Measurements from ENCODE around the gene LRMDA. TPM values are rescaled to one million over a fixed set of nuclear protein-coding genes. Genes with fewer than 3 reads are reported as not detected.

LRMDA gene
- polyA plus RNA-seq, 3 donors: 39.8 to 59.6 (median 56.4) TPM

DNA sequence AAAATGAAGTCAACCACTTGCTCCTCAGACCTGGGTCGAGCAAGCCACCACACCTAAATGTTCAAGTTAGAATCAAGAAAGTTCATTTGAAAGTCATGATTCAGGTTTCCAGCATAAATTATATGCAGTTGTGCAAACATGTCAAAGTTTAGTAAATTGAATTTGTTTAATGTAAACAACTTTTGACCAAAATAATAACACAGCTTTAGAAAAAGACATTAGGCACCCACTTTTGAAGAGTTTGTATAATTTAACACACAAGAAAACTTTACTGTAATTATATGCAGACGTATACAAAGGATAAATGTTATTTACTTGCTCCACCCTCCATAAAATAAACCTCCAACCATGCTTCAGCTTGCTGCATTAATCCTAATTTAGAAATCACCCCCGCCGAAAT, 680.0 kb downstream of the LRMDA start:
- H4K20me1 ChIP-seq (ENCODE audit: insufficient read depth, low read length): no peaks in the 10 kb centered on the region
- H3K9me3 Mint-ChIP-seq: peaks cover 0 to 2% (median 0%) of the 10 kb centered on the region in 7 donors
- H3K4me1 Mint-ChIP-seq: no peaks in the 10 kb centered on the region
- H3K79me2 ChIP-seq (ENCODE audit: insufficient read depth, low read length): no peaks in the 10 kb centered on the region
- H3K9ac ChIP-seq (ENCODE audit: insufficient read depth, low read length, poor library complexity, severe bottlenecking): no peak overlapping the region
- H3K27me3 Mint-ChIP-seq (ENCODE audit: low read depth in 3 of 3): peaks cover 0 to 2% (median 0%) of the 10 kb centered on the region in 3 donors
- peaks cover 20% of the 10 kb centered on the region in 2 donors for H3K36me3 Mint-ChIP-seq
- no peak overlapping the region for H3K27ac Mint-ChIP-seq
- H3K4me2 ChIP-seq (replicated peaks; ENCODE audit: extremely low read depth, low read length, poor library complexity, severe bottlenecking): no peak overlapping the region
- H3K4me1 ChIP-seq (ENCODE audit: control insufficient read depth in 1 of 2, insufficient read depth in 2 of 2, low read length in 2 of 2): no peaks in the 10 kb centered on the region
- no peak overlapping the region for H3K4me3 Mint-ChIP-seq
- no CpG with 5 or more reads among the region's 4 CpGs for WGBS (ENCODE audit: insufficient coverage)
- no peaks in the 10 kb centered on the region for H3K27me3 ChIP-seq (ENCODE audit: control insufficient read depth in 2 of 2, insufficient read depth in 2 of 2, low read length in 2 of 2)
- TF ChIP-seq, protein P1, sequence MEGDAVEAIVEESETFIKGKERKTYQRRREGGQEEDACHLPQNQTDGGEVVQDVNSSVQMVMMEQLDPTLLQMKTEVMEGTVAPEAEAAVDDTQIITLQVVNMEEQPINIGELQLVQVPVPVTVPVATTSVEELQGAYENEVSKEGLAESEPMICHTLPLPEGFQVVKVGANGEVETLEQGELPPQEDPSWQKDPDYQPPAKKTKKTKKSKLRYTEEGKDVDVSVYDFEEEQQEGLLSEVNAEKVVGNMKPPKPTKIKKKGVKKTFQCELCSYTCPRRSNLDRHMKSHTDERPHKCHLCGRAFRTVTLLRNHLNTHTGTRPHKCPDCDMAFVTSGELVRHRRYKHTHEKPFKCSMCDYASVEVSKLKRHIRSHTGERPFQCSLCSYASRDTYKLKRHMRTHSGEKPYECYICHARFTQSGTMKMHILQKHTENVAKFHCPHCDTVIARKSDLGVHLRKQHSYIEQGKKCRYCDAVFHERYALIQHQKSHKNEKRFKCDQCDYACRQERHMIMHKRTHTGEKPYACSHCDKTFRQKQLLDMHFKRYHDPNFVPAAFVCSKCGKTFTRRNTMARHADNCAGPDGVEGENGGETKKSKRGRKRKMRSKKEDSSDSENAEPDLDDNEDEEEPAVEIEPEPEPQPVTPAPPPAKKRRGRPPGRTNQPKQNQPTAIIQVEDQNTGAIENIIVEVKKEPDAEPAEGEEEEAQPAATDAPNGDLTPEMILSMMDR (IDR thresholded peaks at IDR 0.05): no peak
- H2AFZ ChIP-seq (ENCODE audit: insufficient read depth, low read depth, low read length, poor library complexity, severe bottlenecking): no peak overlapping the region
- DNase-seq: no peak
- H3K27ac ChIP-seq (ENCODE audit: low read depth in 1 of 2, low read length in 2 of 2): no peak overlapping the region
- H3K36me3 ChIP-seq (replicated peaks in 1 of 2; ENCODE audit: control insufficient read depth in 1 of 2, insufficient read depth in 2 of 2, low read length in 2 of 2): no peaks in the 10 kb centered on the region
- intact Hi-C loops (cut with micrococcal nuclease): no loop called here
- no peak overlapping the region for H3K4me3 ChIP-seq (replicated peaks in 1 of 3; ENCODE audit: low read depth in 2 of 3, low read length in 3 of 3)
- H3K9me3 ChIP-seq (replicated peaks in 1 of 2; ENCODE audit: control insufficient read depth in 1 of 2, insufficient read depth in 1 of 2, low read length in 2 of 2): no peaks in the 10 kb centered on the region

GRCh38 chr10:76111986-76112825, 680.8 kb downstream of the LRMDA start:
- H4K20me1 ChIP-seq (ENCODE audit: insufficient read depth, low read length): no peaks in the 10 kb centered on the region
- 80% methylated on average over 23 of the region's 33 CpGs for WGBS (ENCODE audit: insufficient coverage)
- H3K9me3 Mint-ChIP-seq: peaks cover 0 to 2% (median 0%) of the 10 kb centered on the region in 7 donors
- H3K4me1 Mint-ChIP-seq: no peaks in the 10 kb centered on the region
- no peak overlapping the region for H3K9ac ChIP-seq (ENCODE audit: insufficient read depth, low read length, poor library complexity, severe bottlenecking)
- H3K36me3 Mint-ChIP-seq: peaks cover 20% of the 10 kb centered on the region in 2 donors
- H3K4me3 Mint-ChIP-seq: no peak overlapping the region
- H3K4me1 ChIP-seq (ENCODE audit: control insufficient read depth in 1 of 2, insufficient read depth in 2 of 2, low read length in 2 of 2): no peaks in the 10 kb centered on the region
- no peak overlapping the region for H3K4me2 ChIP-seq (replicated peaks; ENCODE audit: extremely low read depth, low read length, poor library complexity, severe bottlenecking)
- no peak overlapping the region for H3K4me3 ChIP-seq (replicated peaks in 1 of 3; ENCODE audit: low read depth in 2 of 3, low read length in 3 of 3)
- no peaks in the 10 kb centered on the region for H3K36me3 ChIP-seq (replicated peaks in 1 of 2; ENCODE audit: control insufficient read depth in 1 of 2, insufficient read depth in 2 of 2, low read length in 2 of 2)
- no peak for DNase-seq
- TF ChIP-seq, protein P1 (IDR thresholded peaks at IDR 0.05): no peak
- no peaks in the 10 kb centered on the region for H3K27me3 ChIP-seq (ENCODE audit: control insufficient read depth in 2 of 2, insufficient read depth in 2 of 2, low read length in 2 of 2)
- intact Hi-C loops (cut with micrococcal nuclease): no loop called here
- peaks cover 0 to 2% (median 0%) of the 10 kb centered on the region in 3 donors for H3K27me3 Mint-ChIP-seq (ENCODE audit: low read depth in 3 of 3)
- H3K79me2 ChIP-seq (ENCODE audit: insufficient read depth, low read length): no peaks in the 10 kb centered on the region
- H3K27ac Mint-ChIP-seq: no peak overlapping the region
- no peak overlapping the region for H2AFZ ChIP-seq (ENCODE audit: insufficient read depth, low read depth, low read length, poor library complexity, severe bottlenecking)
- H3K9me3 ChIP-seq (replicated peaks in 1 of 2; ENCODE audit: control insufficient read depth in 1 of 2, insufficient read depth in 1 of 2, low read length in 2 of 2): no peaks in the 10 kb centered on the region
- no peak overlapping the region for H3K27ac ChIP-seq (ENCODE audit: low read depth in 1 of 2, low read length in 2 of 2)

Data from CD14-positive monocyte (primary cell).